Cerebellar cortex (tissue), 1 donor: ENCODE data around the gene PHF20.
"Not testable (repeated sequence)": the region's sequence is repeated elsewhere in the genome, so short reads cannot be mapped to it uniquely, and the experiment has no call there.

Source experiments
- DNase-seq: peaks from one replicate; pipeline ENCODE4 v3.0.0-alpha.2; 2015; ENCODE audit warnings: low spot score

Gene PHF20

GRCh38 chr20:35885212-35885611 is 113.4 kb downstream of the PHF20 start:
- DNase-seq: no peak

GRCh38 chr20:35886537-35886936 is 114.7 kb downstream of the PHF20 start:
- DNase-seq: peak; percentile 65

DNA sequence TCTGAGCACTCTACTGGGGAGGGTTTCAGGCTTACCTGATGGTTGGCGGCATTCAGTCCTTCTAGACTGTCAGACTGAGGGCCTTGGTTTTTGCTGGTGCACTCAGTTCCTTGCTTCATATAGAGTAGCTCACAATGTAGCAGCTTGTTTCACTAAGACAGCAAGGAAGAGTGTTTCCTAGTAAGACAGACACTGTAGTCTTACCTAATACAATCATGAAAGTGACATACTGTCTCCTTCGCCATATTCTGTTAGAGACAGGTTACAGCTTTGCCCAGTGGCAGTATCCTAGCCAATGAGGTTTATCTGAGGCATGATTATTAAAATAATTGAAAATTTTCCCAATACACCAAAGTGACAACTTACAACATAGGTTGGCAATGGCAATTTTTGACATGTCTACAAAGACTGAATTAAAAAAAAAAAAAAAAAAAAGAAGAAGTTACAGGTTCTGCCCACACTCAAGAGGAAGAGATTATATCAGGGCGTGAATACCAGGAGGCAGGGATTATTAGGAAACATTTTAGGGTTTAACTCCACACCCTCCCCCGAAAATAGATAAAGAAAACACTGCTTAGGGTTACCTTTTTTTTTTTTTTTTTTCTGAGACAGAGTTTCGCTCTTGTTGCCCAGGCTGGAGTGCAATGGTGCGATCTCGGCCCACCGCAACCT is 115.7 kb downstream of the PHF20 start:
- DNase-seq: no peak

DNA sequence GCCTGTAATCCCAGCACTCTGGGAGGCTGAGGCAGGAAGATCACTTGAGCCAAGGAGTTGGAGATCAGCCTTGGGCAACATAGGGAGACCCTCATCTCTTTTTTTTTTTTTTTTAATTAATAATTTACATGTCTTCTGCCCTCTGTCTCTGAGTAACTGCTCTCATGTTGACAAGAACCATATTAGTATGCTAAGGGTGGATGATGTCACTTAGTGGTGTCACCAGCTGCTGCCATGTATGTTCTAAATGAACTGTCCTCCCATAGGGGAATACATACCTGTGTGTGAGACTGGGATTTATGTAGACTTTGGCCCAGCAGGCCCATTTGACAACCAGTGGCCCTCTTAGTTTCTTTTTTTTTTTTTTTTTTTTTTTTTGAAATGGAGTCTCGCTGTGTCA is 116.8 kb downstream of the PHF20 start:
- DNase-seq: no peak

- DNase-seq: no peak
These were observed 119.6 kb downstream of the PHF20 start for GRCh38 chr20:35891375-35891774.

GRCh38 chr20:35892871-35893270 is 121.1 kb downstream of the PHF20 start:
- DNase-seq: peak; percentile 51

GRCh38 chr20:35893942-35894341 is 122.1 kb downstream of the PHF20 start:
- no peak for DNase-seq

GRCh38 chr20:35895516-35895915 is 123.7 kb downstream of the PHF20 start:
- not testable (repeated sequence) for DNase-seq

- no peak for DNase-seq
These were observed 127.2 kb downstream of the PHF20 start for GRCh38 chr20:35899064-35899463.

- not testable (repeated sequence) for DNase-seq
These were observed 129.4 kb downstream of the PHF20 start for GRCh38 chr20:35901230-35901629.

DNA sequence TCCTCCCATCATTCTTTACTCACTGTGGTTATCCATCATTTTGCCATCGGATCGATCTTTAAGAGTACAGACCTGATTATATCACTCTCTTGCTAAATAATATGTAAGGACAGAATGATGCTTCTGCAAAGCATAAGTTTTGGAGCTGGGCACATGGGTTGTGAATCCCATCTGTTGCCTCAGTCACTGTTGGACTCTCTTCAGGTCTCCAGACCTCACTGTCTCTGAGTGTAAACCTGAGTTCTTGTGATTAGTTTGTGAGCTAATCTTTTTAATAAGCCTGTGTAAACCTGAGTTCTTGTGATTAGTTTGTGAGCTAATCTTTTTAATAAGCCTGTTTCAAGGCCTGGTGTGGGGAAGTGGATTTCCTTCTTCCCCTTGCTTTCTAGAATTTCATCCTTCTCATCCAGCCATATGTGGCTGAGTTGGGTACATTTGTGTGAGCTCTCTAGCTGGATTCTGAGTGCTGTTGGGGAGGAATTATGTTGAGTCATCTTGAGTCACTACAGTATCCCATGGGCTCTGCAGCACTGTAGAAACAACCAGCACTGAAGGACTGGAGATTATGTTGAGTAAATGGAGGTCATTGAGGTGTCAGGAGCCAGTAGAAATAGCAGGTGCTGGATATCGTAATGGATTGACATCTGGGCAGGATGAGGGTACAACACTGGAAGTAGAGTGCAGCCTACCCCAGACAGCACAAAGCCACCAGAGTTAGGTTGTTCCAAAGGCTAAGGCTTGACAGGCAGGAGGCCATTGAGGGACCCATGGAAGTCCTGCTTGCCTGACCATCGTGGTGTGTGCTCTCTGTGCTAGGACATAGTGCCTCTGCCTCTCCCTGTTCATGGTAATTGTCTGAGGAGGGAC is 130.1 kb downstream of the PHF20 start:
- peak; percentile 46 for DNase-seq

GRCh38 chr20:35902545-35902941 is 130.7 kb downstream of the PHF20 start:
- no peak for DNase-seq

DNA sequence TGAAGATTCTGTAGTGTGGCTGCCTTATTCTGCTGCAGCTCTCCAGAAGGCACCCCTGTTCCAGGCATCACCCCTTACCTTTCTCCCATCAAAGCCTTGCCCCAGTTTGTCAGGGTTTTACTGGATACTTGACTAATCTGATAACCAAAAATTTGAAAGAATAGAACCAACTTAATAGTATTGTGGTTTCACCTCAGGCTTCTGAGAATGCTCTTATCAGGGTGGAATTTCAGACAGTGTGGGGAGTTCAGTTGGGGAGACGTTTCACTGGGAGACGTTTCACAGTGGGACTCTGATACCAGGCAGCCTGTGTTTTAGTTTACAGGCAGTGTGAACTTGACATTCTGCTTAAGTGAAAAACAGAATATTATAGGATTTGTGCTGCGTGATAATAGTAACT is 132.0 kb downstream of the PHF20 start:
- DNase-seq: no peak

DNA sequence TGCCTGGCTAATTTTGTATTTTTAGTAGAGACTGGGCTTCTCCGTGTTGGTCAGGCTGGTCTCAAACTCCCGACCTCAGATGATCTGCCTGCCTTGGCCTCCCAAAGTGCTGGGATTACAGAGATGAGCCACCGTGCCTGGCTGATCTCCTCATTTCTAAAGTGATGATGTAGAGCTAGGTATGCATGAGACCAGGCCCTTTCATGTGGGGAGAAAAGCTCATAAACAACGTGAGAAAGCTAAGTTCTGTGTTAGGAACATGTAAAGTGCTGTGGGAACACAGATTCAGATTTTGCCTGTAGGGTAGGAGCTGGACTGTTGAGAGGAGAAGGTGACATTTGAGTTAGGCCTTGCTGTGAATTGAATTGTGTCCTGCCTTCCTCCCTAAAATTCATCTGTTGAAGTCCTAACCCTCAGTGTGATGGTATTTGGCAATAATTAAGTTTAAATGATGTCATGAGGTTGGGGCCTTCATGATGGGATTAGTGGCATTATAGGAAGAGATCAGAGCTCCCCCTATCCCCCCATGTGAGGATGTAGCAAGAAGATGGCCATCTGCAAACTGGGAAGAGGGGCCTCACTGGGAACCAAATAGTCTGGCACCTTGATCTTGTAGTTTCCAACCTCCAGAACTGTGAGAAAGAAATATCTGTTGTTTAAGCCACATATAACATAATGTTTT is 133.3 kb downstream of the PHF20 start:
- no peak for DNase-seq

- DNase-seq: no peak
These were observed 135.3 kb downstream of the PHF20 start for GRCh38 chr20:35907017-35907701.

- DNase-seq: no peak
These were observed 136.2 kb downstream of the PHF20 start for GRCh38 chr20:35908007-35908406.

DNA sequence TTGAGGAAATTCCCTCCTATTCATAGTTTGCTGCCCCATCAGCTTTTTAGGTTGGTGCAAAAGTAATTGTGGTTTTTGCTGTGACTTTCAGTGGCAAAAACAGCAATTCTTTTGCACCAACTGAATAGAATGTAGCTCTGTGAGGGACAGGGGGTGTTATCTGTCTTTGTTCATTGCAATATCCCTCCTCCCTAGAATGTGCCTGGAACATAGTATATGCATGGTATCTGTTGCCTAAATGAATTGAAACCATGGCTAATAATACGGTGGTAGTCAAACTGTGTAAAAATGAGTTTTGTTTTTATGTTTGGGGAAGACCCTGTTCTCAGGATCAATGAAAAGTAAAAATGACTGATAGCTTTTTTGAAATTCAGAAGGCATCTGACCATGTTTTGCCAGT is 137.4 kb downstream of the PHF20 start:
- DNase-seq: no peak

- DNase-seq: no peak
These were observed 138.0 kb downstream of the PHF20 start for GRCh38 chr20:35909796-35910195.

DNA sequence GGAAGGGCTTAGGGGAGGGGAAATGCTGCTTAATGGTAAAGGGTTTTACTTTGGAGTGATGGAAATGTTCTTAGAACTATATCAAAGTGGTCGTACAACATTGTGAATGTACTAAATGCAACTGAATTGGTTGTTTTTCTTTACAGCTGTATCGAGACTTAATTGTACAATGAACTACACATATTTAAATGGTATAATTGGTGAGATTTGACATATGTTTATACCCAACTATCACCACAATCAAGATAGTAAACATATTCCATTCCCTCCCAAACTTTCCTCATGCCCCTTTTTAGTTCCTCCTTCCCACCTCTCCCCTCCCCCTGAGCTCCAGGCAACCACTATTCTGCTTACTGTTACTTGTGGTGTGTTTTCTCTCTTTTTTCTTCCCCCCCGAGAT is 138.4 kb downstream of the PHF20 start:
- no peak for DNase-seq

- DNase-seq: no peak
These were observed 141.1 kb downstream of the PHF20 start for GRCh38 chr20:35912881-35913280.

- no peak for DNase-seq
These were observed 145.3 kb downstream of the PHF20 start for GRCh38 chr20:35917077-35917476.

GRCh38 chr20:35918021-35918420 is 146.2 kb downstream of the PHF20 start:
- no peak for DNase-seq
